HPDE6-E6E7 (cell line): Measurements from ENCODE around the gene WWOX.

ENCODE experiments used
- DNase-seq: peaks from one replicate; pipeline ENCODE4 v3.0.0; 2011; ENCODE audit warnings: missing footprints; ENCODE audit errors: extremely low spot score

The WWOX gene

DNA sequence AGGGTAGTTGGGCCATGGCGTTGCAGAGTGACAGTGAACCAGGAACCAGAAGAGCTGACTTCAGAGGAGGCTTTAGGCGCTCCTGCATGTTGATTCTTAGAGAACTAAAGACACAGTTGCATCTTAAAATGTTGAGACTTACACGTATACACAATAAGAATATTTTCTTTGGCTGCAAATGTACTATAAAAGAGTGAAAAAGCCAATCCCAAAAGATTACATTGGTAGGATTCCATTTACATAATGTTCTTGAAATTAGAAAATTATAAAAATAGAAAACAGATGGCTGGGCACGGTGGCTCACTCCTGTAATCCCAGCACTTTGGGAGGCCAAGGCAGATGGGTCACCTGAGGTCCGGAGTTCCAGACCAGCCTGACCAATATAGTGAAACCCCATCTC is 738.8 kb downstream of the WWOX start:
- DNase-seq, result no peak

GRCh38 chr16:78842950-78843349 is 743.5 kb downstream of the WWOX start:
- DNase-seq, result no peak

GRCh38 chr16:78843978-78844377 is 744.5 kb downstream of the WWOX start:
- no peak for DNase-seq

- DNase-seq, result no peak
Measured at GRCh38 chr16:78844682-78845081, 745.2 kb downstream of the WWOX start.

DNA sequence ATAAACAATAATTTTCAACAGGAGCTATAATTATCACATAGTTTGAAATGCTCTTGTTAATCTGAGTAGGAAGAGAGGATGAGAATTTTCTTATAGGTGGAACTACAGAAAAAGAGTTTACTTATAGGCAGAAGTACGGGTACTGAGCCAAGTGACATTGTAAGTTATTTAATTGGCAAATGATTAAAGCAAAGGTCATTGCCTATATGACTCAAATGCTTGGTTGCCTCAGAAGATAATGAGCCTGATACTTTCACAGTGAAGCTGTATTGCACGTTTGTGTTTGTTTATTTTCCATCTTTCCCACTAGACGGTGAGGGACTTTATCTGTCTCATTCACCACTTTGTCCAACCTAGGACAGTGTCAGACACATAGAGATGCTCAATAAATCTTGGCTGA is 751.8 kb downstream of the WWOX start:
- no peak for DNase-seq

- no peak for DNase-seq
Measured at GRCh38 chr16:78852081-78852635, 752.7 kb downstream of the WWOX start.

- DNase-seq, result no peak
Measured at GRCh38 chr16:78862022-78862421, 762.6 kb downstream of the WWOX start.

DNA sequence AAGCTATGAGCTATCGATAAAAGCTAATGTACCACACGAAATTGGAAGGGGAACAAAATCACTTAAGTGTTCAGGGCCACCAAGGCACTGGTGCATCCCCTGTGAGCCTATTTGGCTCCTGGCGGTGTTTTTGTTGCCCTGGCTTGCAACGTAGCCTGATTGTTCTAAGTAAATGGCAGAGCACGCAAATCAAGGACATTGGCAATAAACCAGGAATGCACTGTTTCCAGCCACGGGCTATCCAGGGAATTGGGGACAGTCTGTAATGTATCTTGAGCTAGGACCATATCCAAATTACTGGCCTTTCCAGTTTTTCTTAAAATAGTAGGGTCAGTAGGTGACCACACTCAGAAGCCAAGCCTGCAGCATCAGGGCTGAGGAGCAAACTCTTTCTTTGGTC is 767.1 kb downstream of the WWOX start:
- DNase-seq, result no peak

DNA sequence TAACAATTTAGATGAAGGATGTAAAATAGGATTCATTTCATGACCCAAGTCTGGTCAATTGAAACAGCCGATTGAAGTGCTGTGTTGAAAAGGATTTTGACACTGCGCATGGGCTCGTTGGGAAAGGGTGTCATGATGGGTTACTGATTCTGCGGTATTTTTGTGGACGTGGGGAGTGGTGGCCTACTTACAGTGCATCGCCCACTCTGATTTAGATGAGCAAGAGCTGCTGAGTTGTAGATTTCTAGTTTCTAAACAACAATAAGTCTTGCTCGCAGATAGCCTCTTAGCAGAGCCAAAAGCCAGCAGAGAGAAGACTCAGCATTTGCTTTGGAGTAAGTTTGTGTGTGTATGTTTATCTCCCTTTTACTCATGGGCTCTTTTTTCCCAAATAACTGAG is 770.0 kb downstream of the WWOX start:
- DNase-seq, result no peak

- no peak for DNase-seq
Measured at GRCh38 chr16:78871241-78871640, 771.8 kb downstream of the WWOX start.

DNA sequence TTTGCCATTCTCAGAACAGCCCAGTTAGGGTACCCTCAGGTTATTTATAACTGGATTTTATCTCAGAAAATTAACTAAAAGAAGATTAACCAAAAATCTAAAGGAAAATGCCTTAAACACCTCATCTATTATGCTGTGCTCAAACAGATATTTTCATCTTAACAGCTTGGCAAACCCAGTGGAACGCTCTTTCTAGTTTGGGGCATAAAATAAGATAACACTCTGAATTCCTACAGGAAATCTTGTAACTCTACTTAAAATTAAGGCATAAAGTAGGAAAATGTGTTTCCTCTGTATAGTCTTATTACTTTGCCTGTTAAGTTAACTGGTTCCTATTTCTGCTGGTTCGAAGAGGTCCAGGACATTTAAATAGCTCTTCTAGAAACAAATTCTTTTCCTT is 777.2 kb downstream of the WWOX start:
- DNase-seq, result no peak

DNA sequence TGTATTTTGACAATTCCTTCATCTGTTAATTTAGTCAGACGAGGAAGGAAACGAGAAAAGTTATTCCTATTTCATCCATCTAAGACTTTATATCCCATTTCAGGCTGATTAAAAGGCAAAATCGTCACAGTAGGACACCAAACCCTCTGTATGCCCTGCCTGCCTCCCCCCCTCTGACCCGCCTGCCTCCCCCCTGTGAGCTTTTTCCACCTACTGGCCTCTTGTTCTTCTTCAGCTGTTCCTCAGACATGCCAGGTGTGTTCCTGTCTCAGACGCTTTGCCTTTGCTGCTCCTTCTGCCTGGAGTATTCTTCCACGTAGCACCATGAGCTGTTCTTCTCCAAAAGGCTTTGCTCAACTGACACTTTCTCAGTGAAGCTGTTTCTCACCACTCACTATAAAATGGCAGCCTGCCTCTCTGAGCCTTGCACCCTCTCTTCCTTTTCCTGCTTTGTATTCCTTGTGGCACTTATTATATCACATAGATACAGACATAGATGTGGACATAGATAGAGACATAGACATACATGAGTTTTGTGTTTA is 777.7 kb downstream of the WWOX start:
- no peak for DNase-seq

DNA sequence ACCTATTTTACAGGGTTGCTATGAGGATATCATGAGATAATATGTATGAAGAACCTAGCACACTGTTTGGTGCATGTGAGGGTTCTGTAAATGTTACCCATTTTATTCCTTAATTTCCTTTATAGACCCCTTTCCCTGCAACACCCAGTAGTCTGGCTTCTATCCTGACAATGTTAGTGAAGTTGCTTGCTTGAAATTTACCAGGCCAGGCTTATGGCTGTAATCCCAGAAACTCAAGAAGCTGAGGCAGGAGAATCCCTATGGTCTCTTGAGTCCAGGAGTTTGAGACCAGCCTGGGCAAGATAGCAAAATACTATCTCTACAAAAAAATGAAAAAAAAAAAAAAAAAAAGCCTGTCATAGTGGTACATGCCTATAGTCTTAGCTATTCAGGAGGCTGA is 779.1 kb downstream of the WWOX start:
- no peak for DNase-seq

DNA sequence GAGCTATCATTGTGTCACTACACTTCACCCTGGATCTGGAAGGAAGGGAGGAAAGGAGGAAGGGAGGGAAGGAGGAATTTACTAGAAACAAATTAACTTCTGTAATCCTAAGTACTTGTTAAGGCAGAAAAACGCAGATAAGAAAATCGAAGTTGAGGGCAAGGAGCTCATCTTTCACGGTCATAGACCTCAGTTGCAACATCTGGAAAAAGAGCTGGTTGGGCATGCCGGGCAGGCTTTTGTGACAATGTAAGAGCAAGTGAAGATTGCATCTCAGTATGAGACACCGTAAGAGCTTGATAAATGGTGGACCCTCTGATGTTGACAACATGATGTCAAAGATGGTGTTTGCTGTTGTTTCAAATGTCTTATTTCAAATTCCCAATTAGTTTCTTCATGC is 779.6 kb downstream of the WWOX start:
- no peak for DNase-seq

DNA sequence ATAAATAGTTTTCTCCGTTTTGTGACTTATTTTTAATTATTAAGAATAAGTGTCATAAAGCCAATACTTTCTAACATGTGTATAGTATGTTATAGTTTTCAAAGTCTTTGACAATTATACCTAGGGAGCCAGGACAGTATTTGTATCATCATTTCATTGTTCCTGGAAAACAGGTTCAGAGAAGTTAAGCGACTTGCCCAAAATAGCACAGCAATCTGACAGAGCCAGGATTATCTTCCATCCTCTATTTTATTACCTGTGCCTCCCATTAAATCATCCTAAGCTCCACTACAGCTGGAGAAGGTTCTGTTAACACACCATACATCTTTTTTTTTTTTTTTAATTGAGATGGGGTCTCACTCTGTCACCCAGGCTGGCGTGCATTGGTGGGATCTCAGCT is 782.7 kb downstream of the WWOX start:
- no peak for DNase-seq

GRCh38 chr16:78882751-78883150 is 783.3 kb downstream of the WWOX start:
- no peak for DNase-seq

DNA sequence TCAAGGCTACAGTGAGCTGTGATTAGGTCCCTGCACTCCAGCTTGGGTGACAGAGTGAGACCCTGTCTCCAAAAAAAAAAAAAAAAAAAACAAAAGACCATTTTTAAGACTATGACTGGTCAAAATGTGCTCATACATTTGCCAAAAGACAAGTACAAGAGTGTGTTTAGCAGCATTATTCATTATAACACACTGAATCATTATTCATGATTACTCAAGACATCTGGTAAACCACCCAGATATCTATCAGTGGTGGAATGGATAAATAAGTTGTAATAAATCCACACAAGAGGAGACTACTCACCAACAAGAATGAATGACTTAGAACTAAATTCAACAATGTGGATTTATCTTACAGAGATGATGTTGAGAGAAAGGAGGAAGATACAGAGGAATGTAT is 784.8 kb downstream of the WWOX start:
- no peak for DNase-seq

- no peak for DNase-seq
Measured at GRCh38 chr16:78889346-78889745, 789.9 kb downstream of the WWOX start.

DNA sequence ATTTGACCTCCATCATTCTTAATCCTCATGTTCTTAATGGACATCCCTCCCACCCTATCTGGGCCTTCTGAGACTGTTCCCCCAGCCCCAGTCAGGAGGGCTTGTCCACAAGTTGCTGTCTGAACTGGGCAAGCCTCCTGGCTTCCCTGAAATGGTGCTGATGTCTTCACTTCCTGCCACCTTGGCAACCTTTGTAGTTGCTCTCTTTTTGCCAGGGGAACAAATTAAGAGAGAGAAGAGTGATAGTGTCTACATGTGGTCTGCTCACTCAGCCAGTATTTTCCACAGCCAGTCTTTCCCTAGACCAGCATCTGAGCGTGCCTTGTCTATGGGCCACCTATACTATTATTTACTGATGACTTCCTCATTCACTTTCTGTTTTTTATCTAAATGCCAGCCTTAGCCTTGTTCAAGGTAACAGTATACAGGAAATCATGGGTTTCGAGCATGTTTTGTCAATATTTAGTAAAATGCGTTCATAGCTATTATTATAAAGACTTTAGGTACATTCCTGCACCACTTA is 791.0 kb downstream of the WWOX start:
- DNase-seq, result no peak

DNA sequence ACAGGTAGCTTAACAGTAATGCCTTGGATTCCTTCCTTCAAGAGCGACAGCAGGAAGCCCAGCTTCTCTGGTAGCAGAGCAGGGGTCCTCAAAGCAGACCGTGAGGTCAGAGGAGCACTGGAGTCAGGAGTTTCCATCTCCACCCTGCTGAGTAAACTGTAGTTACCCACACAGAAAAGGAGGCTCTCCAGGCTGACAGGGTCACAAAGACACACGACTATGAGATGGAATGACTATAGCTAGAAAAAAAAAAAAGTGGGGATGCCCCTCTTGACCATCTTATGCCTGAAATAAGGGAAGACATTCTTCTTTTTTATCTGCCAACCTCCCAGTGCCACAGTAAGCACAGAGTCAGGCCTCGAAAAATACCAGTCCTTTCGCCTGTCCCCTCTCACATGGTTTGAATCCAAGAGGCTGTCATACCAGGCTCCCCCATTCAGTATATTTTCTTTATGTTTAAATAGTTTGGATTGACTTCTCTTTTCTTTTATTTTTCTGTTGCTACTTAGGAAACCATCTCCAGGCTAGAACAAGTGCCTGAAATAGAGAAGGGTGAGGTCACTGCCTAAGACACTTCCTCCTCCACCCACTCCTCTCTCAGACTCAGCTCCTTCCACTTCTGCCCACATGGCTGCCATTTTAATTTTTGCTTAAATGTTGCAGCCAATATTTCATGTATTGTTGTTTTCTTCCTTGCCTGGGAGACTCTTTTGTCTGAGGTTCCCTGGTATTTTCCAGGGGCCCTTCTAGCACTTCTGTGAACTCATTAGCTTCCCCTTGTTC is 793.7 kb downstream of the WWOX start:
- DNase-seq, result no peak

DNA sequence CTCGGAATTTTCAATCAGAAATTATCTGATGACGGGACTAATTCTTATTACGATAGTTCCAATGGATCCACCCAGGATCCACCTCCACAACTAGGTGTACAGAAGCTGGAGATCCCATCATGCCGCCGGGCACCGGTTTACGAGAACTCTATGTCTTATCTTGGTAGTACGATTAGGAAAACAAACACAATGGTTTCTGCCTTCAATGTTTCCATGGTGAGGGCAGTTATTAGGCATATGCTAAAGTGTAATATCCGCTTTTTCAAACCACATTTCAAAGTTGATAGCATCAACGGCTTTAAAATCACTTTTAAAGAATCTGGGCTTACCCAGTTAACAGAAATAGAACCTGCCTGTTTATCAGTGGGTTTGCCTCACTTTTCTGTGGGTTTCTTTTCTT is 795.4 kb downstream of the WWOX start:
- DNase-seq, result no peak

- no peak for DNase-seq
Measured at GRCh38 chr16:78895681-78896080, 796.2 kb downstream of the WWOX start.

DNA sequence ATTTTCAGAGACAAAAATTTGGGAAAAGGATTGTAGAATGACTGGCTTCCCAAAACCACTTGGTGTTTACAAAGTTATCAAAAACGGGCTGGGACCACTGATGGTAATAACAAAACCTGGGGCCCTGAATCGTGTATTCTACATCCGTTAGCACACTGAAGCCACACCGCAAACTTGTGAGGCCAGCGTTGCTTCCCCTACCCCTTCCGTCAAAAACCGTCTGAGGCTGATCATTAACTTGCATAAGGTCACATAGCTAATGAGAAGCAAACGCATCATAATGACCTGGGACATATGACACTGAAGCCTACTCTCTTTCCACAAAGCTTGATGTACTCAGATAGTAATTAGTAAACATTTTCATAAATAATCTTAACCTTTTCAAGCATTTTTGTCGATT is 796.8 kb downstream of the WWOX start:
- no peak for DNase-seq
